HL-60/S4 (cell line): Measurements from ENCODE around the gene F2RL2.

ENCODE experiments used
- in situ Hi-C: fragments of 300-500 bp; cut with MboI; formaldehyde crosslinking; loops from 2 replicates; pipeline ENCODE4 v1.14.3; 2022; ENCODE audit warnings: low sequenced_read_pairs

F2RL2 gene

GRCh38 chr5:76585783-76586217 is 37.4 kb downstream of the F2RL2 start:
- in situ Hi-C loops = no loop called here

GRCh38 chr5:76583163-76584047 is 39.8 kb downstream of the F2RL2 start:
- in situ Hi-C loops = no loop called here

GRCh38 chr5:76582230-76583162 is 40.7 kb downstream of the F2RL2 start:
- in situ Hi-C loops = no loop called here

- in situ Hi-C loops = no loop called here
These were observed 42.2 kb downstream of the F2RL2 start for GRCh38 chr5:76580981-76581380.

GRCh38 chr5:76579166-76579937 is 43.9 kb downstream of the F2RL2 start:
- in situ Hi-C loops = no loop called here

- in situ Hi-C loops = no loop called here
These were observed 46.2 kb downstream of the F2RL2 start for GRCh38 chr5:76576996-76577395.

- in situ Hi-C loops = no loop called here
These were observed 46.8 kb downstream of the F2RL2 start for GRCh38 chr5:76576450-76576849.

GRCh38 chr5:76571559-76571958 is 51.6 kb downstream of the F2RL2 start:
- in situ Hi-C loops = no loop called here

GRCh38 chr5:76570153-76570552 is 53.0 kb downstream of the F2RL2 start:
- in situ Hi-C loops = no loop called here
